Caco-2 (cell line): ENCODE data around the gene AKAP6. TPM values are rescaled to one million over a fixed set of nuclear protein-coding genes. Genes with fewer than 3 reads are reported as not detected.
A peak's percentile ranks its signal among the peaks of the same experiment; 100 is the strongest.

Source experiments
- BruUV-seq: library from RNA; stranded (reverse); fragments of 400-500 nt; replicated peaks from 2 replicates; lab custom pipeline; 2021; lab: Mats Ljungman, UMichigan
- CTCF ChIA-PET: fragments of 300-600 bp; sonication (Branson Sonifier 250); formaldehyde crosslinking; loops from one replicate; lab custom pipeline; 2022; ENCODE audit warnings: antibody characterized with exemption; lab: Charles Lee
- POLR2A ChIA-PET: fragments of 300-600 bp; sonication (Branson Sonifier 250); formaldehyde crosslinking; loops from one replicate; lab custom pipeline; 2022; ENCODE audit warnings: antibody characterized with exemption; lab: Charles Lee
- DNase-seq, 2 experiments: peaks; one replicate each; pipeline versions ENCODE4 v3.0.0 to v3.0.0-alpha.2; 2020 to 2022
- H3K27me3 ChIP-seq: replicated peaks from 2 replicates; pipeline ENCODE4 v1.6.0; 2011; ENCODE audit warnings: low read length; ENCODE audit not compliant: control insufficient read depth, insufficient read depth
- H3K36me3 ChIP-seq: 2 replicates; pipeline ENCODE4 v1.5.1; 2011; ENCODE audit warnings: low read length; ENCODE audit not compliant: control insufficient read depth, insufficient read depth
- H3K4me1 ChIP-seq: fragments of 250-450 bp; sonication (Bioruptor Pico); 2 replicates; pipeline ENCODE4 v1.5.1; 2020; ENCODE audit warnings: mild to moderate bottlenecking
- H3K4me3 ChIP-seq: 2 replicates; pipeline ENCODE4 v1.5.1; 2011; ENCODE audit warnings: low read depth, mild to moderate bottlenecking, control low read depth, low read length
- H3K9me3 ChIP-seq: fragments of 250-450 bp; sonication (Bioruptor Pico); 2 replicates; pipeline ENCODE4 v1.5.1; 2020; ENCODE audit warnings: mild to moderate bottlenecking, moderate library complexity
- H3K27ac Mint-ChIP-seq: one replicate; pipeline ENCODE4 v1.8.0; 2022; ENCODE audit warnings: mixed read lengths; ENCODE audit not compliant: unreplicated experiment
- H3K27me3 Mint-ChIP-seq: one replicate; pipeline ENCODE4 v1.8.0; 2022; ENCODE audit warnings: mixed read lengths; ENCODE audit not compliant: insufficient read depth, unreplicated experiment
- H3K36me3 Mint-ChIP-seq: one replicate; pipeline ENCODE4 v1.8.0; 2022; ENCODE audit warnings: mild to moderate bottlenecking, mixed read lengths; ENCODE audit not compliant: insufficient read depth, unreplicated experiment
- H3K4me1 Mint-ChIP-seq: one replicate; pipeline ENCODE4 v1.8.0; 2022; ENCODE audit warnings: low read depth, mixed read lengths; ENCODE audit not compliant: unreplicated experiment
- H3K4me3 Mint-ChIP-seq: one replicate; pipeline ENCODE4 v1.8.0; 2022; ENCODE audit warnings: mild to moderate bottlenecking, moderate library complexity, mixed read lengths; ENCODE audit not compliant: unreplicated experiment
- H3K9me3 Mint-ChIP-seq: one replicate; pipeline ENCODE4 v1.8.0; 2022; ENCODE audit warnings: mixed read lengths; ENCODE audit not compliant: unreplicated experiment
- CTCF ChIP-seq, 2 experiments: fragments of 200-600 bp in 1 of 2; IDR thresholded peaks; 1 replicate in 1 of 2; 2 replicates in 1 of 2; pipeline versions ENCODE4 v1.5.1 to v1.8.0; 2011 to 2022; ENCODE audit warnings: antibody characterized with exemption in 1 of 2, control low read depth in 1 of 2, inconsistent platforms in 1 of 2, low read depth in 1 of 2, low read length in 1 of 2, mild to moderate bottlenecking in 1 of 2, moderate library complexity in 1 of 2; ENCODE audit not compliant: insufficient read depth in 1 of 2, severe bottlenecking in 1 of 2, unreplicated experiment in 1 of 2
- intact Hi-C: fragments of 100-400 bp; cut with micrococcal nuclease; formaldehyde crosslinking; loops from one replicate; pipeline ENCODE4 v1.10.0; 2022; ENCODE audit not compliant: unreplicated experiment
- total RNA-seq: library from RNA; stranded (reverse); gene quantifications from 2 replicates; pipeline ENCODE4 v1.2.3, GENCODE V29; 2022

Gene AKAP6
- total RNA-seq, 1 experiment from 2014 or later, result 3.0 TPM

- 0 out of 2 replicates have a peak, but pooled peaks cover 3% of the 10 kb centered on the region for H3K9me3 ChIP-seq
- no peak for DNase-seq
- H3K36me3 Mint-ChIP-seq, result no peaks in the 10 kb centered on the region
- no peaks in the 10 kb centered on the region for H3K4me1 ChIP-seq
- H3K4me3 ChIP-seq, result no peak overlapping the region
- POLR2A ChIA-PET, result no interaction called here
- no TSS peak for BruUV-seq
- H3K4me3 Mint-ChIP-seq, result no peak overlapping the region
- intact Hi-C loops, result no loop called here
- CTCF ChIA-PET, result no interaction called here
- no peaks in the 10 kb centered on the region for H3K4me1 Mint-ChIP-seq
- peak; percentile 30 to 49 for TF ChIP-seq CTCF (IDR thresholded peaks at IDR 0.05; ENCODE audit: insufficient read depth in 1 of 2, low read depth in 1 of 2, low read length in 1 of 2, severe bottlenecking in 1 of 2, unreplicated experiment in 1 of 2)
- H3K27ac Mint-ChIP-seq, result no peak overlapping the region
- H3K36me3 ChIP-seq, result no peaks in the 10 kb centered on the region
- H3K27me3 ChIP-seq, result no peaks in the 10 kb centered on the region
- no peaks in the 10 kb centered on the region for H3K9me3 Mint-ChIP-seq
- H3K27me3 Mint-ChIP-seq, result no peaks in the 10 kb centered on the region
Observed at GRCh38 chr14:32588448-32589320, 259.6 kb downstream of the AKAP6 start.

GRCh38 chr14:32590157-32590556 is 261.1 kb downstream of the AKAP6 start:
- POLR2A ChIA-PET, result no interaction called here
- BruUV-seq, result no TSS peak
- CTCF ChIA-PET, result no interaction called here

More at GRCh38 chr14:32590157-32590556, 261.1 kb downstream of the AKAP6 start:
- Mint-ChIP-seq H3K27ac (no peak overlapping the region), H3K4me1 (no peaks in the 10 kb centered on the region), H3K4me3 (no peak overlapping the region), H3K9me3 (no peaks in the 10 kb centered on the region), H3K27me3 (no peaks in the 10 kb centered on the region), H3K36me3 (no peaks in the 10 kb centered on the region)
- H3K36me3 ChIP-seq, result no peaks in the 10 kb centered on the region
- TF ChIP-seq CTCF (IDR thresholded peaks at IDR 0.05; ENCODE audit: insufficient read depth in 1 of 2, low read depth in 1 of 2, low read length in 1 of 2, severe bottlenecking in 1 of 2, unreplicated experiment in 1 of 2), result no peak
- no peak for DNase-seq
- no peaks in the 10 kb centered on the region for H3K27me3 ChIP-seq
- 0 out of 2 replicates have a peak, but pooled peaks cover 3% of the 10 kb centered on the region for H3K9me3 ChIP-seq
- H3K4me3 ChIP-seq, result no peak overlapping the region
- H3K4me1 ChIP-seq, result no peaks in the 10 kb centered on the region
- intact Hi-C loops, result no loop called here
